Left hindlimb (tissue), 1 donor: Measurements from ENCODE around the gene TFG.
"Not testable (repeated sequence)": the region's sequence is repeated elsewhere in the genome, so short reads cannot be mapped to it uniquely, and the experiment has no call there.

Source experiments
- DNase-seq: peaks from one replicate; pipeline ENCODE4 v3.0.0-alpha.2; 2018

Gene TFG

DNA sequence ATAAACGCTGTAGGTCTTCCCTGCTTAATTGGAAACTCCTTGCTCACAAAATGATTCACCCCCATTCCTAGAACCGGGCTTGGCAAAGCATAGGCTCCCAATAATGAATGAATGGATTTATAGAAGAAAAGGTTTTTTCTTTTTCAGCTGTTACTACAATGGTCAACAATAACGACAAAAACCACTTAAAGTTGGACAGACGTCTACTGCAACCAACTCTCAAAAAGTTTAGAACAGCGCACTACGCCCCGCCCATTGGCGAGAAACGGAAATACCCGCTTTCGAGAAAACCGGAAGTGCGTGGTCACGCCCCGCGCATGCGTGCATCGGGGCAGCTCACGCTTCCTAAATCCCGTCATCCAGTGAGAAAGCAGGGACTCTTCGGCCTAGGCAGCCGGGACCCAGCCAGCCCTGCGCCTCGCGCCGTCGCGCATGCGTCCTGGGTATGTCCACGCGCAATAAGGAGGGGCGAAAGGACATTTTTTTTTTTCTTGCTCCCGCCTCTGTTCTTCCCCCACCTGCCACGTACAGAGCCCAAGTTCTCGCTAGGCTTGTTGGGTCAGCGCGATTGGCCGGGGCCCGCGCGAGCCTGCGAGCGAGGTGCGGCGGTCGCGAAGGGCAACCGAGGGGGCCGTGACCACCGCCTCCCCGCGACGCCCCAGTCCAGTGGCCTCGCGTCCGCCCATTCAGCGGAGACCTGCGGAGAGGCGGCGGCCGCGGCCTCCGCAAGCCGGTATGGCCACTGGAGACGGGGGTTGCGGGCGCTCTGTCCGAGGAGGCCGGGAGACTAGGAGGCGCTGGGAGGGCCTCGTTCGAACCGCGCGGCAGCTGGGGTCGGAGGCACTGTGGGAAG, at the start of gene TFG:
TFG (plus strand) TSS at position 506 of the 853 bp plus-strand sequence. CDS start 4,192 bp downstream, outside the sequence.
- DNase-seq = peak; percentile 99

DNA sequence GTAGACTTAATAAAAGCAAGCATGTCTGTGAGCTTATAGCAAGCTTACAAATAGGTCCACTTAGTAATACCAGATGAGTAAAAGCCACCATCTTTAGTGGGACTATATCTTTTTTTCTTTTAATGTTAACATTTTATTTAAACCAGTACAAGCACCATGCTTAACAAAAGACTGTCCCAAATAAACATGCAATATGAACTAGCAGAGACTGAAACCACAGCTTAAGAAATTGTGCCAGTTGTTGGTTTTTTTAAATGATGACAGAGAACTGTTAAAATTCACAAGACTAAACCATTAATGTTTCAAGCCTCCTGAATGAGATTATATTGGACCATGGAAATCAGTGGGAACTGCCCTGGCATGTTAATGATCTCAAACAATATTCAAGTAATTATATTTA, 48.0 kb upstream of the TFG start:
- DNase-seq = not testable (repeated sequence)

DNA sequence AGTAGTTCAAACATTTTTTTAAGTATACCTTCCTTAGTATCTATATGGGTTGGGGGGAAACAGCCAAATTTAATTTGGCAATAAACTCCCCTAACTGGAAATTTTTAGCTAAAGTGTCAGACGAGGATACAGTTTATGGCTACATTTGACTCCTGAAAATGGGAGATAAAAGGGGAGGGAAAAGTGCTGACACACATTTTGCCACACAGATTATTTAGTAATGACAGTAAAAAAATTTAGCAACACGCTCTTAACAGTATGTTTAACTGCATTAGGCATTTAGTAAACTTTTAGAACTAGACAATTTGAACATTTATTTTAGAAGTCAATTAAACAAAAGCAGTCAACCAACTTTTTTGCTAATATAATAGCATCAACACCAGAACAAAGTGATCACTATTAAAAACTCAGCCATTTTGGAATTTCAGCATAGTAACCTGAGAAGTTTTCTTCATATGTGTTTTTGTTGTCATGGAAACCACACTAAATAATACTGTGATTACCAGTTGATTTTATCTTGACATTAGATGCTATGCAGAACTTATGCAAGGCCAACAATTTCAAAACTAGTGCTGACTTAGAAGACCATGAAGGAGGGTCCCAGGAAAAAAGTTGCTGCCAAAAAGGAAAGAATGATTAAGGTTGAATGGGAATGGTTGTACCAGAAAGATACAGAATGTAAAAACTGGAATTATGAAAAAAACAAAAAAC, 47.0 kb upstream of the TFG start:
- no peak for DNase-seq

DNA sequence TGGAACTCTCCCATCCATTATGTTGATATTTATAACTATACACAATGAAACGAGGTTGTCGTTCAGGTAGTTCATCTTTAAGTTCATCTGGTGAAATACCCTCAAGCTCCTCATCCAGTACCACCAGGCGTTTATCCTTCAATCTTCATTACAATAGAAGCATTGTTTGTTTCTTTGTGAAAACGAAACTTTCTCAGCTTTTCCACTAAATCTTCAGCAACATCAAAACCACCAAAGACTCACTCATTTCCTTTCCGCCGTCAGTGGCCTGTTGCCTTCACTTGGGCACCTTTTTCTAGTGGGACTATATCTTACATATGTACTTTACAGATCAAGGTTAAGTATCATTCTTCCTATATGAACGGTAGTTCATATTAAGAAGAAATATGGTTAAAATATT, 44.1 kb upstream of the TFG start:
- DNase-seq = no peak

DNA sequence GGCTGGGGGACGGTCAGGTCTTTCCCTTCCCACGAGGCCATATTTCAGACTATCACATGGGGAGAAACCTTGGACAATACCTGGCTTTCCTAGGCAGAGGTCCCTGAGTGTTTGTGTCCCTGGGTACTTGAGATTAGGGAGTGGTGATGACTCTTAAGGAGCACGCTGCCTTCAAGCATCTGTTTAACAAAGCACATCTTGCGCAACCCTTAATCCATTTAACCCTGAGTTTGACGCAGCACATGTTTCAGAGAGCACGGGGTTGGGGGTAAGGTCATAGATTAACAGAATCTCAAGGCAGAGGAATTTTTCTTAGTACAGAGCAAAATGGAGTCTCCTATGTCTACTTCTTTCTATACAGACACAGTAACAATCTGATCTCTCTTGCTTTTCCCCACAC, 42.6 kb upstream of the TFG start:
- not testable (repeated sequence) for DNase-seq

DNA sequence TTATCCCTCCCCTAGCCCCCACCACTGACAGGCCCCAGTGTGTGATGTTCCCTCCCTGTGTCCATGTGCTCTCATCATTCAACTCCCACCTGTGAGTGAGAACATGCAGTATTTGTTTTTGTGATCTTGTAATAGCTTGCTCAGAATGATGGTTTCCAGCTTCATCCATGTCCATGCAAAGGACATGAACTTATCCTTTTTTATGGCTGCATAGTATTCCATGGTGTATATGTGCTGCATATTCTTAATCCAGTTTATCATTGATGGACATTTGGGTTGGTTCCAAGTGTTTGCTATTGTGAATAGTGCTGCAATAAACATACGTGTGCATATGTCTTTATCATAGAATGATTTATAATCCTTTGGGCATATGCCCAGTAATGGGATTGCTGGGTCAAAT, 42.0 kb upstream of the TFG start:
- DNase-seq = not testable (repeated sequence)

DNA sequence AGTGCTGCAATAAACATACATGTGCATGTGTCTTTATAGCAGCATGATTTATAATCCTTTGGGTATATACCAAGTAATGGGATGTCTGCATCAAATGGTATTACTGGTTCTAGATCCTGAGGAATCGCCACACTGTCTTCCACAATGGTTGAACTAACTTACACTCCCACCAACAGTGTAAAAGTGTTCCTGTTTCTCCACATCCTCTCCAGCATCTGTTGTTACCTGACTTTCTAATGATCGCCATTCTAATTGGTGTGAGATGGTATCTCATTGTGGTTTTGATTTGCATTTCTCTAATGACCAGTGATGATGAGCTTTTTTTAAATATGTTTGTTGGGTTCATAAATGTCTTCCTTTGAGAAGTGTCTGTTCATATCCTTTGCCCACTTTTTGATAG, 38.3 kb upstream of the TFG start:
- DNase-seq = not testable (repeated sequence)

DNA sequence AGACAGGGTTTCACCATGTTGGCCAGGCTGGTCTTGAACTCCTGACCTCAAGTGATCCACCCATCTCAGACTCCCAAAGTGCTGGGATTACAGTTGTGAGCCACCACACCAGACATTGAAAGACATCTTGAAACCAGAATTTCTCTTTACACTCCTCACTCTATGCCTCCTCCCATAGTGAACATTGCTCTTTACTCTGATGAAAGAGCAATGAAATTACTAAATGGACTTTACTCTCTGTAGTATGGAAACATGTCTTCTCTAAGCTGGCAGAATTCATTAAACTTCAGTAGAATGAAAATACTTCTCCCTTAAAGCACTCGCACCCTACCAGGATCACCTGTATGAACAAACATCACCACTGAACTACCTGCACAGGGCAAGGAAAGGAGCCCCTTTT, 27.8 kb upstream of the TFG start:
- DNase-seq = no peak

DNA sequence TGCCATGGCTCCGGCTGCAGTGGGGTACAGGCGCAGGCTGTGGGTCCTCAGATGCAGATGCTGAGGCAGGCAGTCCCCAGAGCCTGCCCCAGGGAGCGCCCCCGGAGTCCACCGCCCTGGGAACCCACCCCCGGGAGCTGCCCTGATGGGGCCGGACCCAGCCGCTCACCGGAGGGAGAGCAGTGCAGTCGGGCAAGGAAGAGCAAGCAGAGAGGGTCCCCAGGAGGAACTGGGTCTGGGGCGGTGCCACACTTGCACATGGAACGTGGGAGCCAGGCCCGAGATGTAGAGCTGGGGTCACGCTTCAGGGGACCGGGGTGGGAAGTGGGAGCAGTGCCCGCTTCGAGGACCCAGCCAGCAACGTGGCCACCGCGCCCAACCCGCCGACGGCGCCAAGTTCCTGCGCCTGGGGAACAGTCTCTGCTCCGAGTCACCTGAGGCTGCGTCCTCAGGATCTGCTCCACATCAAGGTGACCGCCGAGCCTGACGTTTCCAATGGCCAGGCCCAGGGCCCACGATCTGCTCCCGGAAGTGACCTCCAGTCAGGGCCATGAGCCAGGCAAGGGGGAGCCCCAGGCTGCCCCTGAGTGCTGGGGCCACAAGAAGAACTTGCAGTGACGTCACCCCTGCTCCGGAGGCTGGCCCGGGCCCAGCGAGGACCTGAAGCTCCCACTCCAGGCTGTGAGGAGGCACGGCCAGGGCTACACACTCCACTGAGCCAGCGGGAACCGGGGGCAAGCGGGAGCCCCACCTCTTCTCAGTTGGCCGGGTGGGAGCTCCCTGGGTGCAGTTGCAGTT, 27.0 kb upstream of the TFG start:
- no peak for DNase-seq

DNA sequence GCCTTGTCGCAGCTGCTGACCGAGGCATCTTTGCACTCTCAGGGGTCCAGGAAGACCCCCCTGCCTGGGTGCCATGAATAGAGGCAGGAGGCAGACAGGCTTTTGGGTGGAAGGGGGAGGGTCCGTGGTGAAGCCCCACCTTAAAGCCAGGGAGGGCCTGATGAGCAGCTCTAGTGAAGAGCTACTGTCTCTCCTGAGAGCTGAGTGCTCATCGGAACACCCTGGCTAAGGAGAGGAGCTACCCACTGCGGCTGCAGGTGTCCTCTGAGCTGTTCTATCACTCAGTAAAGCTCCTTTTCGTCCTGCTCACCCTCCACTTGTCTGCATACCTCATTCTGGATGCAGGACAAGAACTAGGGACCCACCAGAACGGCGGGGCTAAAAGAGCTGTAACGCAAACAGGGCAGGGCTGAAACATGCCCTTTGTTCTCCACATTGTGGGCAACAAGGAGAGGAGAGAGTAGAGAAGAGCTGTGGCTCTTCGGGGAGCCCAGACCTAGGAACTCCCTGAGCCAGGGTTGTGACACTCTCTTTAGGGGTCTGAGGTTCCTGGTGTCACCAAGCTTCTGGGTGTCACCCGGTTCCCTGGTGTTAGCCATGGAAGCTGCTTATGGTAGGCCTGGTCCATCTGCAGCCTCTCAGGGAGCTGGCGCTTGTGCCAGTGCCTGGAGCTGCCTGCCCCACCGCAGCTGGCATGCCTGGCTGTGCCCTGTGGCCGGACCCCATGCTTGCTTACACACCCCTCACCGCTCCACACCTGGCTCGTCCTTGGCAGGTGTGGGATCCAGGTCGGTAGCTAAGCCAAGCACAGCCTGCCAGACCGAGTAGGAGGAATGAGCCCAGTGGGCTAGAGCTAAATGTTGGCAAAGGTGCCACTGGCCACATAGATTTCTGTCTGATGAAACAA, 26.2 kb upstream of the TFG start:
- DNase-seq = no peak

DNA sequence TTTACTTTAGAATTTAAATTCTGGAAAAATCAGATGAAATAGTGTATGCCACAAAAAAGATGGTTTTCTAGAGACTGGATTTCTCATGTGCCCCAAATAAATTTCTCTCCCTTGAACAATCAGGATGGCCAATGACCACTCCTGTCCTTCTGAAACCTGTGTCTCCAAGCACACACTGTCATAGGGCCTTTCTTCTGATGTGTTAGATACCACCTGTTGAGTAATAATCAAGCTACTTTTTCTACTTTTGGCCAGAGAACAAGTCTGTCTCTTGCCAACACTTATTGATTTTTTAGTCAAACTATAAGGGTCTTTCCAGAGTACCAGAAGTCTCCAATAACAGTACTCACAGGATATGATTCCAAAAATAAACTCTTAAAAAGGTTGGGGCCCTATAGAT, 16.1 kb upstream of the TFG start:
- no peak for DNase-seq

DNA sequence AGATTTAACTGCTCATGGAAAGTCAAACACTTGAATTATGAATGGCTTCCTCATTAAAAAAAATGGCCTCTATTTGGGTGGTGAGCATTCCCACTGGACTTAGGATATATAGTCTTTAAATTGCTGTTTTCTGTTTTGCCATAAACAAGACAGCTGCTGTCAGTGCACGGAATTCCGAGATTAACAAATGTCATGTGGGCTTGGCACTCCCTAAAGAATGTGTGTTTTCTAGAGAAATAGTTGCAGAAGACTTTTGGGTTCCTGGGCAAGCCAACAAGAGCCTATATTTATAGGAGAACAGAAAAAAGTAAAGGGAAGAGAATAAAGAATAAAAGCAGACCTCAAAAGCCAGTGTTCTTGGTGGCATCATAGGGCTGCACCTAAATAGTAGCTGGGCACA, 13.6 kb upstream of the TFG start:
- DNase-seq = no peak

DNA sequence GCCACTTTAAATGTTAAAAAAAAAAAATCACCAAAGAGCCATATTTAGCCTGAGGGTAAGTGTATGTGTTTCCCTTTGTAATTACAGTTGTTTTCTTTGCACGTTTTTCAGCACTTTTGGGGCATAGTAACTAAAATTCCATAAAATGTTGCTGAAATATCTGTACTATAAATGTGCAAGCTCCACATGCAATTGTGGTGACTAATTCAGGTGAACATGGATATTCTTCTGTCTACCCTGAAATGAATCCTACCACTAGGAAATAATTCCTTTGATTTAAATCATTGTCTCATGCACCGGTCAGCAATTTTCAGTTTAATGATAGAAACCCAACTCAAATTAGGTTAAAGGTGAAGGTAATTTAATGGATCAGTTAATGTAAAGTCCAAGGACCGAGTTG, 13.1 kb upstream of the TFG start:
- DNase-seq = no peak

DNA sequence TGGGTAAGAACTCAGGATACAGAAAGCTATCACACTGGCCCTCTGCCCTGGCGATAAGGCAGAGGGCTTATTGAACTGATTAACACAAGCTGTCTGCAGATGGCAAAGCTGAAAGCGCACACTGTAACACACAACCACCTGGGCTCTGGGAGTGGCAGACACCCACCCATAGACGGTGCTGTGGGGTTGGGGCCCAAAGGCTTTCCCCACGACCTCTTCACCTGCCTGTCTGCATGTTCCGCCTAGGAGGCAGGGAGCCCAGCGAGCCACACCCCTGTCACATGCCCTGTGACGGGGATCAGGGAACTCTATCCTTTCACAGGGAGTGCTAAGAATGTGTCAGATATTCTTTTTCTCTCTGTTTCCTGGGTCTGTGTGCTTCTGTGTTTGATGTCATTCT, 12.1 kb upstream of the TFG start:
- DNase-seq = no peak

DNA sequence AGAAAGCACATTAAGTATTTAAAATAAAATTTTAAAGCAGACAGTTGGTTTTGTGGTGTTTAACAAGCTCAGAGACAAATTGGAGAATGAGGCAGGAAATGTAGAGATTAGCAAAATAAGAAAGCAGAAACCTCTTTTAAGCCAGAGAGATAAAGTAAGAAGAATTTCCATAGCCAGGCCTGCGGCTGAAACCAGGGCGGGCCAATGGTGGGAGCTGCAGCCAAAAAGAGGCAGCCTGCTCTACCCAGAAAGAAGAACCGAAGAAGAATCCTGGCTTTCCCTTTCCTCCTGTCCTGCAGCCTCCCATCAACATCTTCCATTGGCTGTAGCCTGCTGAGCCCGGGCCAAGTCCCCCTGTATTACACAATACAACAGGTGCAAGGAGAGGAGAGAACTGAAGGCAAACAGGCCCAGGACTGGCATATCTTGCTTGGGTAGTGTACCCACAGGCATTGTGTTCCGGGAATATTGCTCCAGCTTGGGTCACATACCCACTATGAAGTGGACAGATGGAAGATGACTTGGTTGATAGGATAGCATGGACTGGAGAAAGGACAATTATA, 11.5 kb upstream of the TFG start:
- no peak for DNase-seq

DNA sequence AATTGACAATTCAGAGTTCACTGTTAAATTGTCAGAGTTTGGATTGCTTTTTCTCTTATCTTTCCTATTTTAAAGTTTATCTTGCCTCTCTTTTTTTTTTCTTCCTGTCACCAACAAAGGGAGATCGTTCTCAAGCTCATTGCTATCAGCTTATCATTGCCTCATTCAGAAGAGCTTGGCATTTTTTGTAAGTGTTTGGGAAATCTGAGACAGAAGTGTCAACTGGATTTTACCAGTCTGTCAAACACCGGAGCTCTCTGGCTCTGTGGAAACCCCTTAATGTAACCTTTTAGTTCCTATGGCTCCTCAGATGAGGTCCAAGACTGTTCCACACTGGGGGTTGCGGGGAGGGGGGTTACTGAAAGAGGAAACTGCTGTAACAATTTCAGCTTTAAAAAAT, 10.6 kb upstream of the TFG start:
- DNase-seq = no peak

DNA sequence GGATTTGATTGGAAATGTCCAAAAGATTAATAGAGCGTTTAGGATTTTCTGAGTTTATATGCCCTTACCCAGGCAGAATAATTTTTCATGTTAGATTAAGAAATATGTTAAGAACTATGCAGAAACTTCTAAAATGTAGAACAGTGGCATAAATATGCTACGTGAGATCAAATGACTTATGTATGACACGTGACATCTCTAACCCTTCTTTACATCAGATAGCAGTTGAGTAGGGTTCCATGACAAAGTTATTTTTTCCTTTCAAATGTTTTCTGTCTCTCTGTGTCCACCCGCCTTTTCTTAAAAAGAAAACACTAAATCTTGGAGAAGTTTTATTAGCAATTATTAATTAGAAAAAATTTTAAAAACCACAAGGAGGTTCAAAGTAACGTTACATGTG, 8.6 kb upstream of the TFG start:
- no peak for DNase-seq

DNA sequence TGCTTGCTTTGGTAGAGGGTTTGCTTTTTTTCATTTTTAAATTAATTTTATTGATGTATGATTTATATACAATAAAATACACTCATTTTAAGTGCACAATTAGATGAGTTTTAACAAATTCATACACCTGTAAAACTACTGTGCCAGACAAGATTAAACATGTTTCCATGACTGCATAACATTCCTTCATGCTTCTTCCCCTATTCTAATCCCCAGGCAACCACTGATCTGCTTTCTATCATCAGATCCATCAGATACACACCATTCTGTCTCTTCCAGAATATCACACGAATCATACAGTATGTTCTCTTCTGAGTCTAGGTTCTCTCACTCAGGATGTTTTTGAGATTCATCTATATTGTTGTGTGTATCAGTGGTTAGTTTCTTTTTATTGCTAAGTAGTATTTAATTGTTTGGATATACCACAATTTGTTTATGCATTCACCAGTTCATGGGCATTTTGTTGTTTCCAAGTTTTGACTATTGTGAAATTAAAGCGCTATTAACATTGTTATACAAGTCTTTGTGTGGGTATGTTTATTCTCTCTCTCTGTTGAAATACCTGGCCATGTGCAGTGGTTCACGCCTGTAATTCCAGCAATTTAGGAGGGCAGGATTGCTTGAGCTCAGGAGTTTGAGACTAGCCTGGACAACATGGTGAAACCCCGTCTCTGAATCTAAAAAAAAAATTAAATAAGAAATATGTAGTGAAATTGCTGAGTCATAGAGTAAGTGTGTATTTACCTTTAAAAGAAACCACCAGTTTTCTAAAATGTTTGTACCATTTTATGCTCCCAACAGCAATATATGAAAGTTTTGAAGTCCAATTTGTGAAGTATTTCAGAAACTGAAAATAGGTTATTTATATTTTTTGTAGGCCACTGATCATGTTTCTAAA, 7.0 kb upstream of the TFG start:
- DNase-seq = no peak

DNA sequence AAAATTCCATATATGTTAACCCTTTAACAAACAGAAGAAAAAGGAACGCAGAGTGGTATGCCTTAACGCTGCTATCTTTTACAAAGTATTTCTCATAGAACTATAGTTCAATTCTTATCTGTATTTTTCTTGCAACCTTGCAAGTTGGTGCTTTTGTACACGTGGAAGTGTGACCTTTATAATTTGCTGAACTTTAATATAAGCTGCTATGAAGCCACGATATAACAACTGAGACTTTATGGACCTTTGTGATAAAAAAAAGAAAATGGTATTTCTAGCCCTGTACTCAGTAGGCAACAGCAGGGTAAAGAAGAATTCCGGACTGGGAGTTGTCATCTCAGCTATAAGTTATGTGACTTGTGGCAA, 6.3 kb upstream of the TFG start:
- DNase-seq = no peak

DNA sequence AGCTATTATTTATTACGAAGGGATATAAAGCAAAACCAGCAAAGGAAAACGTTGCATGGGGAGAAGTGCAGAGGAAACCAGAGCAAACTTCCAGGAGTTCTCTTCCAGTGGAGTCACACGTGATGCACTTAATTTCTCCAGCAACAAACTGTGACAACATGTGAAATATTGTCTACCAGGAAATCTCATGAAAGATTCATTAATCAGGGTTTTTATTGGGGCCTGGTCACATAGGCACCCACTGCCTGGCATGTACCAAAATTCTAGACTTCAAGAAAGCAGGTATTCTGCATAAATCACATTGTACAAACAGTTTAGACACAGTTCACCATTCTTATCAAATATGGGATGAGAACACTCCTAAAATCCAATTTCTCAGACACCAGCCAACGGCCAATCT, 5.4 kb upstream of the TFG start:
- no peak for DNase-seq

DNA sequence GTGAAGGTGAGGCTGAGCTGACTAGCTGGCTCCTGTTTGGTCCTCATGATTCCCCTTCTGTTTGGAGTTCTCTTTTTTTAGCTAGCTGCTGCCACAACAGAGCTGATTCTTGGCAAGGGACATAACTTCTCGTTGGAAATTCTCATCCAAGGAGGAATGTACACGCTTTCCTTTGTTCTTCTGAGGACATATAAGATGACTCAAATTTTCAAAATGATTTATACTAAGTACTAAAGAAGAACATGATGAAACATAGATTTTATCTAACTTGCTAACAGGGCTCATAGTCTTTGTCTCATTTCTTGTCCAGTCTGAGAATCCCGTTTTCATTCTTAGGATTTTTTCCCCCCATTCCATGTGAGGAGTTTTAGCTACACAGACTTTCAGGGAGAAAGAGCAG, 2.9 kb upstream of the TFG start:
- DNase-seq = no peak
